ENCODE results near the gene PNMT. TPM values are rescaled to one million over a fixed set of nuclear protein-coding genes. Genes with fewer than 3 reads are reported as not detected.
A peak's percentile ranks its signal among the peaks of the same experiment; 100 is the strongest.

Gene PNMT
- polyA plus RNA-seq, 3 donors = not detected

DNA sequence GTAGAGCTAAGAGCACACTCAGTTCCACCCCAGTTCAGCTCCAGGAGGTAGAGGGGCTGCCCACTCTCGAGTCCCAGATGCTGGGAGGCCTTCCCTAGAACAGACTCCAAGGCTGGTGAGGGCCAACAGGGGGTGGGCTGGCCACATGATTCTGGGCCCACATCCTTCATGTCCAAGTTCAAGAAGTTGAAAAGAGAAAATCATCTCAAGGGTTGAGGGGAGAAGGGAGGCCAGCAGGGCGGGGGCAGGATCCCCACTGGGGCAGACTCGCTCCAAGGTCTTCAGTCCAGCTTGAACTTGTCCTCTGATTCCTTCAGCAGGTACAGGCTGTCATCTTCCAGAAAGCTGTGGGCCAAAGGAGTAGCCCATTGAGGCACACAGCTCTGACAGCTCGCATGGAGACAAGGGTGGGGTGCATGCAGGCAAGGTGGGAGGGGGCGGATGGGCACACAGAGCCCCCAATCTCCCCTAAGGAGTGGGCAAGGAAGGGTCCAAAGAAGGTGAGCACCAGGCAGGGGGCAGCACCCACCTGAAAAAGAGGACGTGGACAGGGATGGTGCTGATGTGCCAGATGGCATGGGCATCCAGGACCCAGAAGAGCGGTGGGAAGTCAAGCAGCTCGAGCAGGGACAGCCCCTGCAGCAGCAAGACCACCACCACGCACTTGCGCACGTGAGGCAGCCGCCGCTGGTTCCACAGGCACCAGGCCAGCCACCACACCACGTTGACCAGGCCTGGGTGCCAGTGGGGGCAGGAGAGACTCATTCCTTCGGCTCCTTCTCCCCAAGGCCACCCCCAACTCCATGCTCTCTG is 4.5 kb downstream of the PNMT start:
- peaks cover 3 to 9% of the 10 kb centered on the region in 2 donors for H3K36me3 Mint-ChIP-seq
- peaks cover 22% of the 10 kb centered on the region for H3K4me1 Mint-ChIP-seq
- no peak overlapping the region for H3K4me3 Mint-ChIP-seq
- peaks cover 0 to 6% (median 2%) of the 10 kb centered on the region in 7 donors for H3K9me3 Mint-ChIP-seq
- intact Hi-C loops (cut with micrococcal nuclease) = no loop called here
- no peak for DNase-seq
- Histone ChIP-seq H4K20me1 (ENCODE audit: insufficient read depth, low read length) (no peaks in the 10 kb centered on the region), H3K9me3 (replicated peaks in 1 of 2; ENCODE audit: control insufficient read depth in 1 of 2, insufficient read depth in 1 of 2, low read length in 2 of 2) (no peaks in the 10 kb centered on the region), H3K4me2 (replicated peaks; ENCODE audit: extremely low read depth, low read length, poor library complexity, severe bottlenecking) (no peak overlapping the region), H3K79me2 (ENCODE audit: insufficient read depth, low read length) (no peaks in the 10 kb centered on the region), H3K9ac (ENCODE audit: insufficient read depth, low read length, poor library complexity, severe bottlenecking) (no peak overlapping the region), H3K36me3 (replicated peaks in 1 of 2; ENCODE audit: control insufficient read depth in 1 of 2, insufficient read depth in 2 of 2, low read length in 2 of 2) (no peaks in the 10 kb centered on the region), H3K27ac (ENCODE audit: low read depth in 1 of 2, low read length in 2 of 2) (no peak overlapping the region), H2AFZ (ENCODE audit: insufficient read depth, low read depth, low read length, poor library complexity, severe bottlenecking) (no peak overlapping the region), H3K4me3 (replicated peaks in 1 of 3; ENCODE audit: low read depth in 2 of 3, low read length in 3 of 3) (no peak overlapping the region), H3K27me3 (ENCODE audit: control insufficient read depth in 2 of 2, insufficient read depth in 2 of 2, low read length in 2 of 2) (peaks cover 6 to 39% of the 10 kb centered on the region in 2 donors), H3K4me1 (ENCODE audit: control insufficient read depth in 1 of 2, insufficient read depth in 2 of 2, low read length in 2 of 2) (peaks cover 8 to 14% of the 10 kb centered on the region in 2 donors)
- TF ChIP-seq CTCF (IDR thresholded peaks at IDR 0.05) = peak; percentile 24
- H3K27me3 Mint-ChIP-seq (ENCODE audit: low read depth in 3 of 3) = peaks cover 33 to 54% (median 39%) of the 10 kb centered on the region in 3 donors
- 91% methylated on average over 9 of the region's 15 CpGs for WGBS (ENCODE audit: insufficient coverage)
- peak overlapping the region in 1 of 7 donors; percentile 13 for H3K27ac Mint-ChIP-seq

GRCh38 chr17:39673335-39674081 is 5.3 kb downstream of the PNMT start:
- DNase-seq = no peak
- Mint-ChIP-seq H3K27ac (peak overlapping the region in 1 of 7 donors; percentile 42), H3K27me3 (ENCODE audit: low read depth in 3 of 3) (peaks cover 25 to 46% (median 39%) of the 10 kb centered on the region in 3 donors), H3K9me3 (peaks cover 0 to 4% (median 2%) of the 10 kb centered on the region in 7 donors), H3K36me3 (peaks cover 5 to 15% of the 10 kb centered on the region in 2 donors), H3K4me3 (no peak overlapping the region), H3K4me1 (peaks cover 19% of the 10 kb centered on the region)
- Histone ChIP-seq H3K9ac (ENCODE audit: insufficient read depth, low read length, poor library complexity, severe bottlenecking) (no peak overlapping the region), H3K36me3 (replicated peaks in 1 of 2; ENCODE audit: control insufficient read depth in 1 of 2, insufficient read depth in 2 of 2, low read length in 2 of 2) (no peaks in the 10 kb centered on the region), H3K27ac (ENCODE audit: low read depth in 1 of 2, low read length in 2 of 2) (no peak overlapping the region), H4K20me1 (ENCODE audit: insufficient read depth, low read length) (no peaks in the 10 kb centered on the region), H3K4me1 (ENCODE audit: control insufficient read depth in 1 of 2, insufficient read depth in 2 of 2, low read length in 2 of 2) (peaks cover 2 to 6% of the 10 kb centered on the region in 2 donors), H3K4me2 (replicated peaks; ENCODE audit: extremely low read depth, low read length, poor library complexity, severe bottlenecking) (no peak overlapping the region), H2AFZ (ENCODE audit: insufficient read depth, low read depth, low read length, poor library complexity, severe bottlenecking) (no peak overlapping the region), H3K4me3 (replicated peaks in 1 of 3; ENCODE audit: low read depth in 2 of 3, low read length in 3 of 3) (no peak overlapping the region), H3K79me2 (ENCODE audit: insufficient read depth, low read length) (no peaks in the 10 kb centered on the region), H3K9me3 (replicated peaks in 1 of 2; ENCODE audit: control insufficient read depth in 1 of 2, insufficient read depth in 1 of 2, low read length in 2 of 2) (no peaks in the 10 kb centered on the region), H3K27me3 (ENCODE audit: control insufficient read depth in 2 of 2, insufficient read depth in 2 of 2, low read length in 2 of 2) (peaks cover 5 to 32% of the 10 kb centered on the region in 2 donors)
- WGBS (ENCODE audit: insufficient coverage) = 83% methylated on average over 11 of the region's 13 CpGs
- intact Hi-C loops (cut with micrococcal nuclease) = no loop called here
- no peak for TF ChIP-seq CTCF (IDR thresholded peaks at IDR 0.05)

Measured in CD14-positive monocyte (primary cell).